ENCODE data around the gene CFAP97D2. TPM values are rescaled to one million over a fixed set of nuclear protein-coding genes. Genes with fewer than 3 reads are reported as not detected.

Gene CFAP97D2
- total RNA-seq, 1 donor from 2014 or later, result not detected

DNA sequence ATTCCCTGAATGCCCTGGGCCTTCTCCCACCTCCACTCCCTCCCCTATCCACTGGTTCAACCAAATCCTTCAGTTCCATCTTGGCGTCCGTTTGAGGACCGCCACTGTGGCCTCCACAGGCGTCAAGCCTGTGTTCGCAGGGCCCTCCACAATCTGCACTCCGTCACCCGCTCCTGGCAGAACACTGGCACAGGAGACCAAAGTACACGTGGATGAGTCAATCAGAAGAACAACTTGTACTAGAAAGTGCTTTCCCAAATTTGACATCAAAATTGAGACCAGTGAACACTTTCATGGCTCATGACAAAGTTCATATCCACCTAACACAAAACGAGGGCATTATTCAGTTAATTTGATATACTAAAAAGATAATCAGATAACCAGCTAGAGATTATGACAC is 49.1 kb downstream of the CFAP97D2 start:
- H3K4me3 ChIP-seq (ENCODE audit: low read length in 3 of 3), result no peak overlapping the region
- H3K36me3 ChIP-seq (ENCODE audit: control insufficient read depth in 3 of 3, insufficient read depth in 3 of 3, low read length in 3 of 3), result no peaks in the 10 kb centered on the region
- H3K9ac ChIP-seq (ENCODE audit: low read depth in 1 of 3, low read length in 3 of 3), result no peak overlapping the region
- peaks cover 12 to 27% (median 21%) of the 10 kb centered on the region in 3 donors for H3K27me3 ChIP-seq (ENCODE audit: control insufficient read depth in 3 of 3, insufficient read depth in 3 of 3, low read length in 3 of 3)
- no peak overlapping the region for H3K27ac ChIP-seq (ENCODE audit: low read depth, low read length)
- H3K4me1 ChIP-seq (ENCODE audit: control insufficient read depth in 3 of 3, insufficient read depth in 3 of 3, low read length in 3 of 3), result peaks cover 2 to 7% (median 2%) of the 10 kb centered on the region in 3 donors
- no peaks in the 10 kb centered on the region for H3K9me3 ChIP-seq (ENCODE audit: control insufficient read depth in 3 of 3, low read length in 3 of 3)

DNA sequence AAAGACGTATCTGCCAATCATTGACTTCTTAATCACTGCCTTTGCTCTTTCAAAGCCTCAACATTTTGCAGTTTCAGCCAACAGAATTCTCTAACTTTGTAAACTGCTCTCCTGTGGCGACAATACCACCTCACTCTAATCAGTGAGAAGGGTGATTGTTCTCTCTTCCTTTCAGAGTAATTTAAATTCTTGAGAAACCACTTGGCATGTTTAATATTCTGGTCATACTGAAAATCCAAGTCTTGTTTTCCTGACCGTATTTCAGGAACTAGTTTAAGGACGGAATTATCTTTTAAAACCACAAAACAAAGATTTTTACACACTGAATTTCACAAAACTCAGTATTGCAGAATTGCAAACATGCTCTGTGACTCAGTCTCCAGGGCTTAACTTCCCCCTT is 50.4 kb downstream of the CFAP97D2 start:
- Histone ChIP-seq H3K27ac (ENCODE audit: low read depth, low read length) (no peak overlapping the region), H3K27me3 (ENCODE audit: control insufficient read depth in 3 of 3, insufficient read depth in 3 of 3, low read length in 3 of 3) (peaks cover 12 to 27% (median 21%) of the 10 kb centered on the region in 3 donors), H3K4me3 (ENCODE audit: low read length in 3 of 3) (no peak overlapping the region), H3K9me3 (ENCODE audit: control insufficient read depth in 3 of 3, low read length in 3 of 3) (no peaks in the 10 kb centered on the region), H3K4me1 (ENCODE audit: control insufficient read depth in 3 of 3, insufficient read depth in 3 of 3, low read length in 3 of 3) (peaks cover 2 to 7% (median 5%) of the 10 kb centered on the region in 3 donors), H3K9ac (ENCODE audit: low read depth in 1 of 3, low read length in 3 of 3) (no peak overlapping the region), H3K36me3 (ENCODE audit: control insufficient read depth in 3 of 3, insufficient read depth in 3 of 3, low read length in 3 of 3) (no peaks in the 10 kb centered on the region)

DNA sequence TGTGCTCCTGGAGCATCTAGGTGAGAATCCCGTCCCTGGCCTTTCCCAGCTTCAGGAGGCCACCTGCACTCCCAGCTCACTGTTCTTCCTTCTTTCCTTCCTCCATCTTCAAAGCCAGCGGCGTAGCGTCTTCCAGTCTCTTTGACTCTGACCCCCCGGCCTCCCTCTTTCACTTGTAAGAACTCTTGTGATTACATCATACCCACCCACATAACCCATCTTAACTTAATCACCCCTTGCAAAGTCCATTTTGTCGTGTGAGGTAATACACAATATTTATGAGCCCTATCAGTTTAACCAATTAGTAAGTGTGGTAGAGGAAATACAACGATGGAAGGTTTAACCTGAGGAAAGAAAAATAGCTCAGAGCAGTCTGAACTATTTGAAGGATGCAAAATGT is 51.1 kb downstream of the CFAP97D2 start:
- peaks cover 12 to 27% (median 21%) of the 10 kb centered on the region in 3 donors for H3K27me3 ChIP-seq (ENCODE audit: control insufficient read depth in 3 of 3, insufficient read depth in 3 of 3, low read length in 3 of 3)
- H3K27ac ChIP-seq (ENCODE audit: low read depth, low read length), result no peak overlapping the region
- no peaks in the 10 kb centered on the region for H3K36me3 ChIP-seq (ENCODE audit: control insufficient read depth in 3 of 3, insufficient read depth in 3 of 3, low read length in 3 of 3)
- no peaks in the 10 kb centered on the region for H3K9me3 ChIP-seq (ENCODE audit: control insufficient read depth in 3 of 3, low read length in 3 of 3)
- peaks cover 2 to 7% (median 5%) of the 10 kb centered on the region in 3 donors for H3K4me1 ChIP-seq (ENCODE audit: control insufficient read depth in 3 of 3, insufficient read depth in 3 of 3, low read length in 3 of 3)
- H3K4me3 ChIP-seq (ENCODE audit: low read length in 3 of 3), result no peak overlapping the region
- H3K9ac ChIP-seq (ENCODE audit: low read depth in 1 of 3, low read length in 3 of 3), result no peak overlapping the region

DNA sequence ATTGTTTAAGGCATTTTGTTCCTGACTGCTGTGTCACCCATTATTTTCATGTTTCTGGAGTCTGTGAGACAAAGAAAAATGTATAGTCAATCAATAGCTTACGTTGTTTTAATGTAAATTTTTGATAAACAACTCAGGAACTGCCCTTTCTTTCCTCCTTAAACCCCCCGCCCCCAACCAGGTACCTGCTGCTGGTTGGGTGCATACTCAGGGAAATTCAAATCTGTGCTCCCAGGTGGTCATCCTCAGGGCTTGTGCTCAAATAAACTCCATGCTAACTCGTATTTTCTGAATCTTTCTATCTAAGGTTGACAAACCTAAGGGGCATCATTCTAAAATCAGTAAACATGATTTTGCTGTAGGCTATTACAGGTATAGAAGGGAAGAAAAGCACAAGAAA is 51.5 kb downstream of the CFAP97D2 start:
- H3K27me3 ChIP-seq (ENCODE audit: control insufficient read depth in 3 of 3, insufficient read depth in 3 of 3, low read length in 3 of 3), result peaks cover 12 to 27% (median 21%) of the 10 kb centered on the region in 3 donors
- no peaks in the 10 kb centered on the region for H3K9me3 ChIP-seq (ENCODE audit: control insufficient read depth in 3 of 3, low read length in 3 of 3)
- no peak overlapping the region for H3K9ac ChIP-seq (ENCODE audit: low read depth in 1 of 3, low read length in 3 of 3)
- peaks cover 4 to 9% (median 8%) of the 10 kb centered on the region in 3 donors for H3K4me1 ChIP-seq (ENCODE audit: control insufficient read depth in 3 of 3, insufficient read depth in 3 of 3, low read length in 3 of 3)
- H3K27ac ChIP-seq (ENCODE audit: low read depth, low read length), result no peak overlapping the region
- H3K4me3 ChIP-seq (ENCODE audit: low read length in 3 of 3), result no peak overlapping the region
- H3K36me3 ChIP-seq (ENCODE audit: control insufficient read depth in 3 of 3, insufficient read depth in 3 of 3, low read length in 3 of 3), result no peaks in the 10 kb centered on the region

DNA sequence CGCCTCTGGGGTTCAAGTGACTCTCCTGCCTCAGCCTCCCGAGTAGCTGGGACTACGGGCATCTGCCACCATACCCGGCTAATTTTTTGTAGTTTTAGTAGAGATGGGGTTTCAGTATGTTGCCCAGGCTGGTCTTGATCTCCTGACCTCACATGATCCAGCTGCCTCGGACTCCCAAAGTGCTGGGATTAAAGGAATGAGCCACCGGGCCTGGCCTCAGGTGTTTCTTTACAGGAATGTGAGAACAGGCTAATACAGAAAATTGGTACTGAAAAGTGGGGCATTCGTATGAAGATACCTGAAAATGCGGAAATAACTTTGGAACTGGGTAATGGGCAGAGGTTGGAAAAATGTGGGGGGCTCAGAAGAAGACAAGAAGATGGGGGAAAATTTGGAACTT is 52.8 kb downstream of the CFAP97D2 start:
- H3K9me3 ChIP-seq (ENCODE audit: control insufficient read depth in 3 of 3, low read length in 3 of 3), result no peaks in the 10 kb centered on the region
- H3K9ac ChIP-seq (ENCODE audit: low read depth in 1 of 3, low read length in 3 of 3), result no peak overlapping the region
- H3K4me1 ChIP-seq (ENCODE audit: control insufficient read depth in 3 of 3, insufficient read depth in 3 of 3, low read length in 3 of 3), result peaks cover 7 to 13% (median 9%) of the 10 kb centered on the region in 3 donors
- H3K4me3 ChIP-seq (ENCODE audit: low read length in 3 of 3), result no peak overlapping the region
- H3K27me3 ChIP-seq (ENCODE audit: control insufficient read depth in 3 of 3, insufficient read depth in 3 of 3, low read length in 3 of 3), result peaks cover 12 to 27% (median 21%) of the 10 kb centered on the region in 3 donors
- H3K27ac ChIP-seq (ENCODE audit: low read depth, low read length), result no peak overlapping the region
- H3K36me3 ChIP-seq (ENCODE audit: control insufficient read depth in 3 of 3, insufficient read depth in 3 of 3, low read length in 3 of 3), result peaks cover 0 to 4% (median under 1%) of the 10 kb centered on the region in 3 donors

DNA sequence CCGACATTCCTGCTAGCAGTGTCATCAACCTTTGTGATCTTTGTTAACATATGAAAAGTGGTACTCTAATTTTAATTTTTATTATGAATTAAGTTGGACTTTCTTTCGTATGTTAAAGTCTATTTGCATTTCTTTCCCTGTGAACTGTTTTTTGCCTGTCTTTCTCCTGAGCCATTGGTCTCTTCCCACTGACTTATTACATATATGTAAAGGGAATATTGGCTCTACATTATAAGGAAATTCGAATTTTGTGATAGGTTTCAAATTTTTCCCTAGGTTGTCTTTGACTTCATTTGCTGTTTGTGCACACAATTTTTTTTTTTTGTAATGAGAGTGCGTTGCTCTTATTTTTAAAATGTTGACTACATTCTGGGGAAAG is 55.2 kb downstream of the CFAP97D2 start:
- peak overlapping the region in 2 of 3 donors; percentile 59 to 74 for H3K9ac ChIP-seq (ENCODE audit: low read depth in 1 of 3, low read length in 3 of 3)
- peak overlapping the region; percentile 80 for H3K27ac ChIP-seq (ENCODE audit: low read depth, low read length)
- H3K4me1 ChIP-seq (ENCODE audit: control insufficient read depth in 3 of 3, insufficient read depth in 3 of 3, low read length in 3 of 3), result peaks cover 7 to 13% (median 7%) of the 10 kb centered on the region in 3 donors
- no peaks in the 10 kb centered on the region for H3K9me3 ChIP-seq (ENCODE audit: control insufficient read depth in 3 of 3, low read length in 3 of 3)
- H3K36me3 ChIP-seq (ENCODE audit: control insufficient read depth in 3 of 3, insufficient read depth in 3 of 3, low read length in 3 of 3), result peaks cover 10 to 23% (median 18%) of the 10 kb centered on the region in 3 donors
- H3K4me3 ChIP-seq (ENCODE audit: low read length in 3 of 3), result peak overlapping the region; percentile 65 to 85 (median 84)
- H3K27me3 ChIP-seq (ENCODE audit: control insufficient read depth in 3 of 3, insufficient read depth in 3 of 3, low read length in 3 of 3), result peaks cover 5 to 14% (median 6%) of the 10 kb centered on the region in 3 donors

DNA sequence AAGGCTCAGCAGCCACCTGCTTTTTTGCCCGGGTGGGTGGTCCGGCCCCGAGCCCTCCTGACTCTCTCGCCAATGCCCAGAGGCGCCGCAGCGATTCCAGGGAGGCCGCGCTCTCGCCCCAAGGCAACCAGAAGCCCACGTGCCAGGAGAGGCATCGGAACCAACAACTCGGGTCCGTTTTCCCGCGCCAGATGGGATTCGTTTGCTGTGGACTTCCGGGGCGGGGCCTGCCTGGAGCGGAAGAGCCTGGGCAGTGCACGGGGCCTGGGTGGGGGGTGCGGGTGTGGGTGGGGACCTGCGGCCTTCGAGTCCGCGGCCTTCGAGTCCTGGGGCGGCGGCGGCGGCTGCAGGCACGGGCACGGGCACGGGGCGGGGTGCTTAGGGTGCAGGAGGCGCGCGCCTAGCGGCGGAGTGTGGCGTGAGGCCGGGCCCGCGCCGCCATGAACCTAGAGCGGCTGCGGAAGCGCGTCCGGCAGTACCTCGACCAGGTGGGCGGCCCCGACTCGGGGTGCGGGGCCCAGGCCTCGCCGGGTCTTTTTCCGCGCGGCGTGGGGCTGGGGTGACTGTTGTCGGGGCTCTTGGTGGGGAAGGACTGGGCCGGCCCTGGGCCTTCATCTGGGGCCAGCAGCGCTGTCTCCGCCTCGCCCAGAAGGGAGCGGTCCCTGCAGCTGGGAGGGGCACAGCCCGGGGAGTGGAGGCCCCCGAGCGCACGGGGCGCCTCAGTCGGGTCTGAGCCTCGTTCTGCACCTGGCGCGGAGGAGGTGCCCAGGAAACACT is 55.8 kb downstream of the CFAP97D2 start, which contains the start of gene CDC16:
TSS of gene CDC16 (plus strand) at position 253 of the 777 bp plus-strand sequence. CDS start at position 441, 188 bp downstream.
- Histone ChIP-seq H3K36me3 (ENCODE audit: control insufficient read depth in 3 of 3, insufficient read depth in 3 of 3, low read length in 3 of 3) (peaks cover 14 to 28% (median 24%) of the 10 kb centered on the region in 3 donors), H3K9ac (ENCODE audit: low read depth in 1 of 3, low read length in 3 of 3) (peak within 1 kb of the TSS; percentile 86 to 93 (median 88)), H3K27me3 (ENCODE audit: control insufficient read depth in 3 of 3, insufficient read depth in 3 of 3, low read length in 3 of 3) (peaks cover 5 to 8% (median 5%) of the 10 kb centered on the region in 3 donors), H3K4me1 (ENCODE audit: control insufficient read depth in 3 of 3, insufficient read depth in 3 of 3, low read length in 3 of 3) (peaks cover 7 to 13% (median 7%) of the 10 kb centered on the region in 3 donors), H3K4me3 (ENCODE audit: low read length in 3 of 3) (peak within 1 kb of the TSS; percentile 79 to 85 (median 84)), H3K27ac (ENCODE audit: low read depth, low read length) (peak within 1 kb of the TSS; percentile 80), H3K9me3 (ENCODE audit: control insufficient read depth in 3 of 3, low read length in 3 of 3) (no peaks in the 10 kb centered on the region)

DNA sequence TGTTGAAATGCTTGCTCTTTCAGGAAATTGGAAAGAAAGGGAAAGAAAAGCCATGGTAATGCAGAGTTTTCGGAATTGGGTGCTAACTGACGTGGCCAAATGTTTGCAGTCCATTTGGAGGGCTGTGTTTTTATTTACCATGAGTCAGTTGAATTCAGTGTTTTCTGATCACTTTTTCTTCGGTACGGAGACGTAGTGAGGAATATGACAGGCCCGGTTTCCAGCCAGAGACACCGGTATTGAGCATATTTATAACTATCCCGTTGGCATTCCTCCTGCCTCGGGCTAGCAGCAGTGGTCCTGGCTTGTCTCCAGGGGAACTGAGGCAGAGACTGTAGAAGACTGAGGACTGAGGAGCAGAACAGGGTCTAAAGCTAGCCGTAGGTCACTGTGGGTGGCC is 56.6 kb downstream of the CFAP97D2 start:
- peaks cover 7 to 13% (median 7%) of the 10 kb centered on the region in 3 donors for H3K4me1 ChIP-seq (ENCODE audit: control insufficient read depth in 3 of 3, insufficient read depth in 3 of 3, low read length in 3 of 3)
- H3K9ac ChIP-seq (ENCODE audit: low read depth in 1 of 3, low read length in 3 of 3), result peak overlapping the region; percentile 86 to 93 (median 88)
- no peaks in the 10 kb centered on the region for H3K27me3 ChIP-seq (ENCODE audit: control insufficient read depth in 3 of 3, insufficient read depth in 3 of 3, low read length in 3 of 3)
- peak overlapping the region; percentile 79 to 85 (median 84) for H3K4me3 ChIP-seq (ENCODE audit: low read length in 3 of 3)
- H3K9me3 ChIP-seq (ENCODE audit: control insufficient read depth in 3 of 3, low read length in 3 of 3), result no peaks in the 10 kb centered on the region
- peak overlapping the region; percentile 8 for H3K27ac ChIP-seq (ENCODE audit: low read depth, low read length)
- peaks cover 16 to 31% (median 30%) of the 10 kb centered on the region in 3 donors for H3K36me3 ChIP-seq (ENCODE audit: control insufficient read depth in 3 of 3, insufficient read depth in 3 of 3, low read length in 3 of 3)

DNA sequence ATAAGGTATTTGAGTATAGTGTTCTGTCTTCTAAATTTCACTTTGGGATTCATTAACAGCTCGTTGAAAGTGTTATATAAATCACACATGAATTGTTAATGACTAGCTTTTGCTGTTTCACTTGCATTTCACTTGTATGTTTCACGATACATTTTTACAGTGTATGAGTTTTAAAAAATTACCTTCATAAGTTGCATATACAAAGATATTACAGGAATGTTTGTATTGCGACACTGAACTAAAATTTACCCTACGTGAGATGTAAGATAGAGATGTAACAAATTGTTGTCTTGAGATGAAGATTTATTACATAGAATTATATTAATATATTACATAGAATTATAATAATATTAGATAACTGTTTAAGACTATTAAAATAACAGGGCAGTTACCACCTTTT is 57.2 kb downstream of the CFAP97D2 start:
- Histone ChIP-seq H3K4me3 (ENCODE audit: low read length in 3 of 3) (peak overlapping the region; percentile 79 to 85 (median 84)), H3K9me3 (ENCODE audit: control insufficient read depth in 3 of 3, low read length in 3 of 3) (no peaks in the 10 kb centered on the region), H3K27ac (ENCODE audit: low read depth, low read length) (no peak overlapping the region), H3K4me1 (ENCODE audit: control insufficient read depth in 3 of 3, insufficient read depth in 3 of 3, low read length in 3 of 3) (peaks cover 7 to 13% (median 7%) of the 10 kb centered on the region in 3 donors), H3K36me3 (ENCODE audit: control insufficient read depth in 3 of 3, insufficient read depth in 3 of 3, low read length in 3 of 3) (peaks cover 20 to 36% (median 35%) of the 10 kb centered on the region in 3 donors), H3K9ac (ENCODE audit: low read depth in 1 of 3, low read length in 3 of 3) (peak overlapping the region; percentile 86 to 93 (median 88)), H3K27me3 (ENCODE audit: control insufficient read depth in 3 of 3, insufficient read depth in 3 of 3, low read length in 3 of 3) (no peaks in the 10 kb centered on the region)
